Activated CD4-positive, CD25-positive, alpha-beta regulatory T cell treated with anti-CD3 and anti-CD28 coated beads, Interleukin-2, amount 50 U/mL, for 72 hours (primary cell): Measurements from ENCODE around the gene ABCA7.

Experiments
- DNase-seq: peaks from one replicate; pipeline ENCODE4 v3.0.0; 2021

The ABCA7 gene

GRCh38 chr19:1004803-1005664 is 34.9 kb upstream of the ABCA7 start:
- DNase-seq, result no peak

DNA sequence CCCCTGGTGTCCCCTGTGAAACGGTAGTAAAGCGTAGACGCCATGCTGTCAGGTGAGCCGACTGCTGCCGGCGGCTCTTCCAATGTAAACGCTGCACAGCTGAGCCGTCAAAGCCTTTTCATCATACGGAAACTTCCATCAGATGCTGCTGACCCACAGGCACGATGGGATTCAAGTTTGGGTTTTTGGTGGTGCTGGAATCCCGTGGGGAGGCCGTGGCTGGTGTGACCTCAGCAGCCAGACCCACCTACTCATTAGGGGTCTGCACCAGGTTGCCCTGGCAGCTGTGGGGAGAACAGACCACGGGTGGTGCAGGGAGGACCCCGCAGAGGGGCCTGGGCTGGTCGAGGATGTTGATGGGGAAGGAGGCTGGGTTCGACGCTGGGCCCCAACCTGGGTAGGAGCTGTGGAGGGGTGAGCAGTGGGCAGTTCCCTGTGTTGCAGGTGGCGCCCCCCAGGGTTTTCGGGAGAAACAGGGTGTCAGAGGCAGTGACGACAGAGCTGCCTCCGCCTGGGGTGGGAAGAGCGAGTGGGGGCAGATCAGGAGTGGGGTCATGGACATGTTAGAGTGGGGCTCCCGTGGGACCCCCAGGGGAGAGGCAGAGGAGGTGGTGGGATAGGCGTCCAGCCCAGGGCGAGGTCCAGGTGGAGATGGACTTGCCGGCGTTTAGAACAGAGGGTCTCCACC is 33.1 kb upstream of the ABCA7 start:
- DNase-seq, result no peak

GRCh38 chr19:1007399-1008251 is 32.3 kb upstream of the ABCA7 start:
- no peak for DNase-seq

GRCh38 chr19:1008268-1009040 is 31.5 kb upstream of the ABCA7 start:
- DNase-seq, result no peak

GRCh38 chr19:1009041-1009980 is 30.6 kb upstream of the ABCA7 start:
- DNase-seq, result no peak

DNA sequence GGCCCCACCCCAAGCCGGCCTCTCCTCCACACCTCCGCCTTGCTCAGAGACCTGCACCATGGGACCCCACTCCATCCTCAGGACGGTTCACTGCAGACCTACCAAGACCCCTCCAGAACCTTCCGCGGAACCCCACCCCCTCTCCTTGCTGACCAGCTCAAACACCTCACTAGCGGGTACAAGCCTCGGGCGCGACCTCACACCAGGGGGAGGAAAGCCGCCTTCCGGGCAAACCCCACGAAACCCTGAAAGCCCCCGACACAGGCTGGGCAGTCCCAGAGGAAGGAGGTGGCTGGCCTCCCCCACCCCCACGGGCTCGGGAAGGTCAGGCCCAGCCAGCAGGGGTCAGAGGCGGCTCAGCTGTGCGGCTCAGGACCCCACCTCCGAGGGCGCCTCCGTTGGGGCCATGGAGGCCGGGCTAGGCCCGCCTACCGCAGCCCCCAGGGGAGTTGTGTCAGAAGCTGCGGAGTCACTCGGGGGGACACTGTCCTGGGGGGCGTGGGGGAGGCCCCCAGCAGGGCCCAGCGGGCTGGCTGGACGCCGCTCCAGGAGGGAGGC is 29.8 kb upstream of the ABCA7 start:
- no peak for DNase-seq

GRCh38 chr19:1010586-1011510 is 29.1 kb upstream of the ABCA7 start:
- no peak for DNase-seq

- DNase-seq, result no peak
Observed at GRCh38 chr19:1011831-1012333, 28.0 kb upstream of the ABCA7 start.

DNA sequence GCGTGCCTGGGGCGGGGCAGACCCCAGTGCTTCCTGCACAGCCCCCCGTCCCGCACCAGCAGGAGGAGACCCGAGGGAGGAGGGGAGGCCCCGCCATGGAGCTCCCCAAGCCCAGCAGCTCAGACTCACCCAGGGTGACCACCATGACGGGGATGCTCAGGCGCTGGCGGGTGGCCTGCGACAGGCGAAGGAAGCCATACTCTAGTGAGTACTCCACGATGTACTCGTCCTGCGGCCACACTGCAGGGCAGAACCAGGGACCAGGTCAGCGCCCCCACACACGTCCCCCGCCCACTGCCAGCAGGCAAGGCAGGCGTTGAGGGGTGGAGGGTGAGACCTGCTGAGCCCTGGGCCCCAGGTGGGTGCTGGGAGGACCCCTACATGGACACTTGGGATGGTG is 27.6 kb upstream of the ABCA7 start:
- no peak for DNase-seq

GRCh38 chr19:1013218-1013617 is 26.7 kb upstream of the ABCA7 start:
- DNase-seq, result no peak

DNA sequence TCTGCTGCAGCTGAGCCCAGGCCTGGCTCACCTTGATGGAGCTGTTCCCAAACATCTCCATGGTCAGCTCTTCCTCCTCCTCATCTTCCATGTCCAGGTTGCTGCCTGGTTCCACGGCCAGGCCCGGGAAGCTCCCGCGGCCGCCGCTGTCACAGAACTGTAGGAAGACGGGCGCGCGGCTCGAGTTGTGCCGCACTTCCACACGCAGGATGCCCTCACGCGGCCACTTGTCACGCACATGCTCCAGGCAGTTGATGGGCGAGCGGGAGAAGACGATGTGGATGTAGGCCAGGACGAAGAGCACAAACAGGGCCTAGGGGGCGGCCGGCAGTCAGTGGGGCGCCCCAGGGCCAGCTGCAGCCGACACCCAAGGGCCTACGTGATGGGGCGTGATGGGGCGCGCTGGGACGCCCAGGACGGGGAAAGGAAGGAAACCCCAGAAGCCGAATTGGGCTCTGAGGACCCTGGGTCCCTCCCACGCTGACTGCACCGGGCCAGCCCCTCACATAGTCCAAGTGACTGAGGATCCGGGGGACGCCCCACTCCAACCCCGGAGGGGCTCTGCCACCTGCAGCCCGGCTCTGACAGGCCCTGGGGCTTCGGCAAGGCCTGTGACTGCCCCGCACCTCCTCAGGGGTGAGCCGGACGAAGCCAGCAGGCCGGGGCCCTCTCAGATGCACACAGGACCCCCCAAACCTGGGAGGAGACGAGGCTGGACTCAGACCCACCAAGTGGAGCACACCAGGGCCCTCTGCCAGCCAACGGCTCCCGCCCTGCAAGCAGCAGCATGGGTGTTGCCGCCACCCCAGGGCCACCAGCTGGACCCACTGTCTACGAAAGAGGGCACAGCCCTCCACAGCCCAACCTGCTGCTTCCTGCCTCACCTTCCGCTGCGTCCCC is 25.5 kb upstream of the ABCA7 start:
- no peak for DNase-seq

GRCh38 chr19:1015061-1015781 is 24.7 kb upstream of the ABCA7 start:
- DNase-seq, result no peak

DNA sequence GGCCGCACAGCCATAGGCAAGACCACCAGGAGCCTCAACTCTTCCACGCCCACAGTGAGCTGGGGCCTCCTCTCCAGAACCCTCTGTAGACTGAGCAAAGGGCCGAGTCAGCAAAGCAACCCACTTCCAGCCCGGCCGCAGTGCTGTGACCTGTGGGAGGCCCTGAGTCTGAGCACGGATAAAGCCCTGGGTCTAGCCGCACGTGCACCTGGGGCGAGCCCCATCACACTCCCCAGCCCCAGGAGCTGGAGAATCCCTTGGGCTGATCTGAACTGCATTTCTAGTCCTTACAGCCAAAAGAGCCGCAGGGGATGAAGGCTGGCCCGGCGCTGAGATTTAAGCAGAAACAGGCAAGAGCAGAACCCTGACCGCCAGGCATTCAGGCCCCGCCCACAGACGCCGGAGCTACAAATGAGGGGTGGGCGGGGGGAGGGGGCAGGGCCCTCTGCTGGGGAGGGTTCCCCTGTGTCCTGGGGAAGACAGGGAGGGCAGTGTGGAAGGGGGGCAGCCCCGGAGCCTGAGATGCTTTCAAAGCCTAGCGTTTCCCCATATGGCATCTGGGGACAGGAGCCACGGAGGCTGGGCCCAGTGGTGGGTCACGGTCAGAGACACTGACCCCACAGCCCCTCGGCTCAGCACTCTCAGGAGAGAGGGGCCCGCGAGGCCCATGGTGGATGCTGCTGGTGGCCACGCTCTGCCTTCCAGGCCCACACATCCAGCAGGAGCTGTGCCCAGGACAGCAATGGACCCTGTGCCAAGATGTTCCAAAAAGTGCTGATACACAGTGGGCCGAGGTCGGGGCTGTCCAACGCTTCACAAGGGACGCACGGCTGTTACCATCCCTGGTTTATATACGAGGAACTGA is 23.9 kb upstream of the ABCA7 start:
- no peak for DNase-seq

- no peak for DNase-seq
Observed at GRCh38 chr19:1016647-1017114, 23.2 kb upstream of the ABCA7 start.

- no peak for DNase-seq
Observed at GRCh38 chr19:1017115-1017905, 22.6 kb upstream of the ABCA7 start.

GRCh38 chr19:1017906-1018305 is 22.0 kb upstream of the ABCA7 start:
- no peak for DNase-seq
